Endothelial cell of umbilical vein (primary cell): ENCODE results near the gene MYH9. TPM values are rescaled to one million over a fixed set of nuclear protein-coding genes. Genes with fewer than 3 reads are reported as not detected.

Source experiments
- BruUV-seq: library from RNA; stranded (reverse); fragments of 400-500 nt; replicated peaks from 2 replicates; lab custom pipeline; 2021; lab: Mats Ljungman, UMichigan
- CTCF ChIA-PET: fragments of 300-600, 350-600 bp; sonication (Branson Sonifier 250); formaldehyde crosslinking; loops from one replicate; lab custom pipeline; 2021; ENCODE audit warnings: antibody characterized with exemption, inconsistent platforms; lab: Charles Lee
- POLR2A ChIA-PET: fragments of 300-600, 350-600 bp; sonication (Branson Sonifier 250); formaldehyde crosslinking; loops from one replicate; lab custom pipeline; 2021; ENCODE audit warnings: antibody characterized with exemption, inconsistent platforms; lab: Charles Lee
- DNase-seq: peaks from one replicate; pipeline ENCODE4 v3.0.0-alpha.2; 2011; ENCODE audit warnings: low read depth, low spot score
- FAIRE-seq: peaks from 2 replicates; lab custom pipeline; 2011; peaks lifted over from hg19 to GRCh38; lab: Jason Lieb, UNC
- H2AFZ ChIP-seq: 2 replicates; pipeline ENCODE4 v1.6.0; 2012; ENCODE audit warnings: low read depth, low read length, control low read depth, inconsistent platforms
- H3K27ac ChIP-seq: 2 replicates; pipeline ENCODE4 v1.5.1; 2011; ENCODE audit warnings: low read depth, mild to moderate bottlenecking, control low read depth, low read length, moderate library complexity; ENCODE audit not compliant: insufficient read depth
- H3K27me3 ChIP-seq, 2 experiments: 2 replicates each; pipeline versions ENCODE4 v1.6.0 to v1.6.1; 2011; ENCODE audit warnings: low read length in 2 of 2, mixed read lengths in 1 of 2; ENCODE audit not compliant: control insufficient read depth in 2 of 2, insufficient read depth in 2 of 2
- H3K36me3 ChIP-seq, 2 experiments: 2 replicates in 1 of 2; 3 replicates in 1 of 2; pipeline ENCODE4 v1.5.1; 2011; ENCODE audit warnings: low read length in 2 of 2, mild to moderate bottlenecking in 1 of 2, moderate library complexity in 1 of 2; ENCODE audit not compliant: control insufficient read depth in 2 of 2, insufficient read depth in 2 of 2; ENCODE audit errors: extremely low read depth in 1 of 2
- H3K4me1 ChIP-seq: 3 replicates; pipeline ENCODE4 v1.5.1; 2011; ENCODE audit warnings: mild to moderate bottlenecking, low read length; ENCODE audit not compliant: control insufficient read depth, insufficient read depth; ENCODE audit errors: extremely low read depth
- H3K4me2 ChIP-seq: 2 replicates; pipeline ENCODE4 v1.6.1; 2011; ENCODE audit warnings: low read length, control low read depth, mixed read lengths; ENCODE audit not compliant: insufficient read depth
- H3K4me3 ChIP-seq, 3 experiments: fragments of 200-600 bp in 1 of 3; sonication (generic), shearing (Covaris generic) in 1 of 3; replicated peaks in 1 of 3; 2 replicates each; pipeline ENCODE4 v1.5.1; 2011 to 2016; ENCODE audit warnings: control low read depth in 3 of 3, low read length in 3 of 3, mild to moderate bottlenecking in 2 of 3, inconsistent platforms in 1 of 3, low read depth in 1 of 3, moderate library complexity in 1 of 3; ENCODE audit not compliant: insufficient read depth in 1 of 3
- H3K79me2 ChIP-seq: 2 replicates; pipeline ENCODE4 v1.6.0; 2012; ENCODE audit warnings: low read length, inconsistent platforms; ENCODE audit not compliant: control insufficient read depth, insufficient read depth
- H3K9ac ChIP-seq: replicated peaks from 2 replicates; pipeline ENCODE3; 2011; ENCODE audit warnings: low read length, control low read depth; ENCODE audit not compliant: insufficient read depth; ENCODE audit errors: extremely low read depth
- H3K9me1 ChIP-seq: replicated peaks from 3 replicates; pipeline ENCODE4 v1.6.0; 2011; ENCODE audit warnings: mild to moderate bottlenecking, low read length; ENCODE audit not compliant: control insufficient read depth, insufficient read depth; ENCODE audit errors: extremely low read depth
- H3K9me3 ChIP-seq: replicated peaks from 2 replicates; pipeline ENCODE4 v1.5.1; 2012; ENCODE audit warnings: low read length, inconsistent platforms; ENCODE audit not compliant: control insufficient read depth, insufficient read depth
- H4K20me1 ChIP-seq: replicated peaks from 2 replicates; pipeline ENCODE3; 2011; ENCODE audit warnings: mild to moderate bottlenecking, low read length; ENCODE audit not compliant: control insufficient read depth, insufficient read depth; ENCODE audit errors: extremely low read depth
- FOS ChIP-seq: IDR thresholded peaks from 2 replicates; pipeline ENCODE4 v1.6.1; 2011; ENCODE audit warnings: mild to moderate bottlenecking, low read length, moderate library complexity, borderline replicate concordance; ENCODE audit not compliant: insufficient read depth
- MYC ChIP-seq: IDR thresholded peaks from one replicate; pipeline ENCODE4 v1.6.1; 2011; ENCODE audit warnings: mild to moderate bottlenecking, low read depth, low read length
- POLR2A ChIP-seq: IDR thresholded peaks from 2 replicates; pipeline ENCODE4 v1.6.1; 2012; ENCODE audit warnings: low read depth, mild to moderate bottlenecking, control low read depth, low read length
- POLR2AphosphoS5 ChIP-seq: IDR thresholded peaks from 2 replicates; pipeline ENCODE4 v1.6.1; 2012; ENCODE audit warnings: low read depth, mild to moderate bottlenecking, control low read depth, low read length, moderate library complexity; ENCODE audit not compliant: insufficient read depth
- dilution Hi-C: fragments of 300-500 bp; cut with MboI; formaldehyde crosslinking; loops from one replicate; pipeline ENCODE4 v1.15.0; 2019; ENCODE audit warnings: low sequenced_read_pairs; ENCODE audit not compliant: extremely low pct_ligation_motif_present
- intact Hi-C: fragments of 100-400 bp; cut with micrococcal nuclease; formaldehyde crosslinking; loops from one replicate; pipeline ENCODE4 v1.10.0; 2022
- polyA plus RNA-seq, 4 experiments: library from polyadenylated mRNA; depleted of rRNA in 3 of 4; stranded (reverse) in 3 of 4; unstranded in 1 of 4; fragments of >200 nt; gene quantifications; 2 replicates each; pipeline versions ENCODE4 v1.2.1 to v1.2.3, GENCODE V29; 2011 to 2012; ENCODE audit warnings: missing spikeins in 1 of 4
- total RNA-seq: library from RNA; stranded (reverse); gene quantifications from 2 replicates; pipeline ENCODE4 v1.2.3, GENCODE V29; 2021

The MYH9 gene
- total and polyA plus RNA-seq, 2 donors (not counting 3 experiments of a cell fraction or from before 2014, with no cell fraction given), result 188 to 1,413 TPM

DNA sequence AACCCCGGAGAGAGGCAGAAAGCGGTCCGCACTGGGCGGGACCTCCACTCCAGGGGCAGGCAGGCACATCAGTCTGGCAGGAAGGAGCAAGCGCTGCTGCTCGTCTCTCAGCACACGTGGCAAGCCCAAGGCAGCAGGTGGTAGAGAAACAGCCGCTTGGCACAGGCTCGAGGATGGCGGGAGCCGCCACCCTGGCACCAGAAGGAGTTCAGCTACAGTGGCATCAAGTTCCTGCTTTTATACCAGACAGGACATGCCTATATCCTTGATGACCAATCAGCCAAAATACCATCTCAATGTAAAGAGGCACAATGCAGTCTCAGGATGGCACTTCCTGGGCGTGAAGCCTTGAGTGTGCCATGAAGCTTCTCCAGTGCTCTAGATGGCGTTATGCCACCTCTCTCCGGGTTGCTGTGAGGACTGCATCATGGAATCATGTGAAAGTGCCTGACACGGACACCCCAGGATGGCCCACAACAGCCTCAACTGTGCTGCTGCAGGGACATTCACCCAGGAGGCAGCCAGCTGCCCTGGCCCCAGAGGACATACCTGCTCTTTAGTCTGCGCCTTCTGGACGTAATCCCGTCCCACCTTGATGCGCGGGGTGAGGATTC, 70.0 kb downstream of the MYH9 start:
- Histone ChIP-seq H3K4me3 (no peak overlapping the region), H3K36me3 (peaks cover 62 to 63% of the 10 kb centered on the region in 2 experiments), H3K27ac (no peak overlapping the region), H2AFZ (no peak overlapping the region), H3K9me3 (no peaks in the 10 kb centered on the region), H3K9me1 (no peaks in the 10 kb centered on the region), H4K20me1 (no peaks in the 10 kb centered on the region), H3K9ac (no peak overlapping the region), H3K27me3 (no peaks in the 10 kb centered on the region), H3K4me2 (no peak overlapping the region), H3K79me2 (peaks cover 69% of the 10 kb centered on the region), H3K4me1 (peaks cover 28% of the 10 kb centered on the region)
- peak; percentile 19 for TF ChIP-seq POLR2AphosphoS5
- no peak for TF ChIP-seq MYC
- DNase-seq, result no peak
- intact Hi-C loops (no loop called here), dilution Hi-C loops (no loop called here)
- no peak for FAIRE-seq
- CTCF ChIA-PET, result interaction anchor here (1.3 kb wide), 2 partner anchors 153 to 169 kb away, joined by 5 to 6 read pairs; no protein-coding TSS in a partner anchor
- POLR2A ChIA-PET, result interaction anchor here (0.6 to 1.0 kb wide), 2 partner anchors 48 to 183 kb away, joined by 3 to 6 read pairs; no protein-coding TSS in a partner anchor
- no TSS peak for BruUV-seq

DNA sequence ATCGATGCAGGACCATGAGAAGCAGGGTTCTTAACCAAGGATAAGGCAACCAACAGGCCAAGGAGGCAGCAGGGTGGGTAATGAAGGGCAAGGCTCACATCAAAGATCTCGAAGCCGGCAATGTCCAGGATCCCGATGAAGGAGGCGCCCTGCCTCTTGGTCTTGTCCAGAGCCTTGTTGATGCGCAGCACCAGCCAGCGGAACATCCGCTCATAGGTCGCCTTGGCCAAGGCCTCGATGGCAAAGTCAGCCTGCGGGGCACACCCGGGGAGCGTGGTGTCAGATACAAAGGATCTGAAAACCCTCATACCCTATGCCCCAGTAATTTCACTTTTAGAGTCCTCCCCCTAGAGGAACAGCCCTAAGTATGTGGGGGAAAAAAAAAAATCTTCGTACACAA, 71.3 kb downstream of the MYH9 start:
- Histone ChIP-seq H3K27me3 (no peaks in the 10 kb centered on the region), H3K36me3 (peaks cover 60 to 62% of the 10 kb centered on the region in 2 experiments), H3K9me1 (no peaks in the 10 kb centered on the region), H3K79me2 (peaks cover 67% of the 10 kb centered on the region), H2AFZ (no peak overlapping the region), H3K27ac (peak overlapping the region; percentile 38), H3K9me3 (no peaks in the 10 kb centered on the region), H3K4me2 (no peak overlapping the region), H3K9ac (no peak overlapping the region), H3K4me3 (no peak overlapping the region), H4K20me1 (no peaks in the 10 kb centered on the region), H3K4me1 (peaks cover 28% of the 10 kb centered on the region)
- no TSS peak for BruUV-seq
- ChIA-PET POLR2A (interaction anchor here (0.7 kb wide), 1 partner anchor 23 kb away, joined by 4 read pairs; no protein-coding TSS in a partner anchor), CTCF (interaction anchor here (0.6 to 2.7 kb wide), 4 partner anchors 18 to 170 kb away, joined by 3 to 23 read pairs (median 5); no protein-coding TSS in a partner anchor)
- DNase-seq (no peak), FAIRE-seq (no peak)
- intact Hi-C loops, result no loop called here
- TF ChIP-seq POLR2AphosphoS5 (peak; percentile 3), POLR2A (no peak), FOS (no peak)
- dilution Hi-C loops, result no loop called here
